Astrocyte of the spinal cord (primary cell): ENCODE measurements around the gene DRD1.
"Not testable (repeated sequence)": the region's sequence is repeated elsewhere in the genome, so short reads cannot be mapped to it uniquely, and the experiment has no call there.

ENCODE experiments used
- DNase-seq: peaks from one replicate; pipeline ENCODE4 v3.0.0; 2011; ENCODE audit warnings: low read depth, low spot score
- H3K4me3 ChIP-seq: 2 replicates; pipeline ENCODE4 v1.5.1; 2011; ENCODE audit warnings: low read depth, mild to moderate bottlenecking, low read length, moderate library complexity
- in situ Hi-C: cut with HindIII; loops from 2 replicates; pipeline ENCODE4 v1.10.0; 2017; ENCODE audit warnings: low sequenced_read_pairs
- TF ChIP-seq, protein P1 (sequence below): IDR thresholded peaks from 2 replicates; pipeline ENCODE4 v1.5.1; 2012; ENCODE audit warnings: low read depth, mild to moderate bottlenecking, low read length, inconsistent platforms

Gene DRD1

DNA sequence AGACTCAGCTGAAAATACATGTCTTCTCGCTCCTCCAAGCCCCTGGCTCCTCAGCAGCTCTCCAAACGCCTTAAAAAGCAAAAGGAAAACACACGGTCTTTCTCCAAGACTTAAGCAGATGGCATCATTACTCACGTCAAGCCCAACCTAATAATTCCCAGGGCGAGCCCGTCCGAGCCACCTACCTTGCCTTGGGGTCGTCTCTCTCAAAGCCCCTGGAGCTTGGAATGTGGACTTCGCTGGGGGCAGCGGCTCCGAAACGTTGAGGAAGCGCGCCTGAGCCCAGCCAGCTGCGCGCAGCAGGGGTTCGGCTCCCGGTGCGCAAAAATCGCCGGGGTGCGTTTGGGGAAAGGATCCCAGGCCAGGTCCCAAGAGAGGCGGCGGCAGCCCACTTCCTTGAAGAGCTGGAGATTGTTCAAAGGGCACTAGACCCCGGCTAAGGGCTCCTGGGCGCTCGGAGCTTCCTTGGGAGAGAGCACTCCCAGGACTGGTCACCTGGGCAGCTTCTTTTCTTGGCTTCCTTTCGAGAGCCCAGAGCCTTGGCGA, 395 bp downstream of the DRD1 start:
- in situ Hi-C loops: no loop called here
- peak overlapping the region; percentile 33 for H3K4me3 ChIP-seq
- peak; percentile 16 for DNase-seq
- TF ChIP-seq, protein P1, sequence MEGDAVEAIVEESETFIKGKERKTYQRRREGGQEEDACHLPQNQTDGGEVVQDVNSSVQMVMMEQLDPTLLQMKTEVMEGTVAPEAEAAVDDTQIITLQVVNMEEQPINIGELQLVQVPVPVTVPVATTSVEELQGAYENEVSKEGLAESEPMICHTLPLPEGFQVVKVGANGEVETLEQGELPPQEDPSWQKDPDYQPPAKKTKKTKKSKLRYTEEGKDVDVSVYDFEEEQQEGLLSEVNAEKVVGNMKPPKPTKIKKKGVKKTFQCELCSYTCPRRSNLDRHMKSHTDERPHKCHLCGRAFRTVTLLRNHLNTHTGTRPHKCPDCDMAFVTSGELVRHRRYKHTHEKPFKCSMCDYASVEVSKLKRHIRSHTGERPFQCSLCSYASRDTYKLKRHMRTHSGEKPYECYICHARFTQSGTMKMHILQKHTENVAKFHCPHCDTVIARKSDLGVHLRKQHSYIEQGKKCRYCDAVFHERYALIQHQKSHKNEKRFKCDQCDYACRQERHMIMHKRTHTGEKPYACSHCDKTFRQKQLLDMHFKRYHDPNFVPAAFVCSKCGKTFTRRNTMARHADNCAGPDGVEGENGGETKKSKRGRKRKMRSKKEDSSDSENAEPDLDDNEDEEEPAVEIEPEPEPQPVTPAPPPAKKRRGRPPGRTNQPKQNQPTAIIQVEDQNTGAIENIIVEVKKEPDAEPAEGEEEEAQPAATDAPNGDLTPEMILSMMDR: no peak

DNA sequence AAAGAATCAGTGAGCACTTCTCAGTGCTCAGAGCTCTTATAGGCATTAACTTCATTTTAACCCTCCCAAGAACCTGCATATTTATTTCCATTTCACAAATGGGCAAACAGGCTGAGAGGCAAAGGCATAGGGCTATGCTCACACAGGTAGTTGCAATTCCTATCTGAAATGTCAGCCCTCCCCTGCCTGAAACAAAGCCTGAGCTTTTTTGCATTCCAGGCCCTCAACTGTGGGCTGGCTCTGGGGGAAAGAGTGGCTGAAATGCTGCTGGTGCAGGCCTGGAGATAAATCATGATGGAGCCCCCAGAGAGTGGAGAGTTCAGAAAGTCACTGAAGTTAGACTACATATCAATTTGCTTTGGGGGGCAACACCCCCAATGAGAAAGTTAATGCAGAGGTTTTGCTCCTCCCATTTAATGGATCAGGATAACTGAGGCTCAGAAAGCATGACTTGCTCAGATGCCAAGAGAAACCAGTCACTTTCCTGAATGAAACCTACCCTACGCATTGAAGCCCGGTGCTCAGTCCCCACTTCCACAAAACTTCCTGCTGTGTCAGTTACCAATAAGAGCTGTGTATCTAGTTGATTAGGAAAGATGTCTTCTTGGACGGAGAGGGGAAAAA, 5.6 kb downstream of the DRD1 start:
- TF ChIP-seq, protein P1: no peak
- H3K4me3 ChIP-seq: no peak overlapping the region
- in situ Hi-C loops: no loop called here
- DNase-seq: no peak

DNA sequence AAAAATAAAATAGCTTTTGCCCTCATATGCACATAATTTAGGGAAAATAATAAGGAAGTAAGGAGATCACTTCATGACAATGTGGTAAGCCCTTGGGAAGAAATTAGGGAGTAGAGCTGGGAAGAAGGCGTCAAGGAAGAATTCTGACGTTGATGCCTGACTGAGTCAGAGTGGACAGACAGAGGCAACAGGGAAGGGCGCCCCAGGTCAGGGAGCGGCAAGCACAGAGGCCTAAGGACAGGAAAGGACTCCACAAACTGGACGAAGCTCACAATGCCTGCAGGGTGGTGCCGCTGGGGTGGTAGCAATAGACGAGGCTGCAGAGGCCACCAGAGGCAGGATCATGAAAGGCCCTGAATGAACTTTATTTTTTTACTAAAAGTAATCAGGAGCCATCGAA, 7.6 kb downstream of the DRD1 start:
- DNase-seq: no peak
- in situ Hi-C loops: no loop called here
- no peak overlapping the region for H3K4me3 ChIP-seq
- TF ChIP-seq, protein P1: no peak

DNA sequence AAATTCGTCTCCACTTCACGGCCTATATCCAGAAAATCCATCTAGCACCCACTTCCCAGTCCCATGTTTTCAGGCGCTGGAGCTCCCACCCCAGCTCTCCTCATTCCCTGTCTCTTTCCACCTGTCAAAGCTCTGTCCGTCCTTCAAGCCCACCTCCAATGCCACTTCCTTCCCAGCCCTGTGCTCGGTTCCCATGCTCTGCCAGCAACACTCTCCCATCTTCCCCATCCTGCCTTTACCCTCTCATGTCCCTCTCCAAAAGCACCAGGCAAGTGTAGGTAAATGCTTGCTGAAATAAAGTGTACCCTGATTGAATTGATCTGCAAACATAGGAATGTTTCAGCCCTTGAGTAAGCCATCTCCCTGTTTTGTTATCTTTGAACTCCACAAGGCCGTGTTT, 9.2 kb downstream of the DRD1 start:
- no peak overlapping the region for H3K4me3 ChIP-seq
- DNase-seq: no peak
- TF ChIP-seq, protein P1: no peak
- in situ Hi-C loops: no loop called here

DNA sequence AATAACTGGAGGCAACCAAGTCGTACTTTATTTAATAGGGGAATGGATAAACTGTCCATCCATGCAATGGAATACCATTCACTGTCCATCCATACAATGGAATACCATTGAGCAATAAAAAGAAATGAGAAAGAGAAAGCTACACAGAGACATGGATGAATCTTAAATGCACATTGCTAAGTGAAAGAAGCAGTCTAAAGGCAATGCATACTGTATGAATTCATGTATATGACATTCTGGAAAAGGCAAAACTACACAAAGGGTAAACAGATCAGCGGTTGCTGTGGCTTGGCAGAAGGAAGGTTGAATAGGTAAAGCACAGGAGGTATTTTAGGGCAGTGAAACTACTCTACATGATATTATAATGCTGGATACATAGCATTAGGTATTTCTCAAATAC, 16.2 kb downstream of the DRD1 start:
- in situ Hi-C loops: no loop called here
- no peak for DNase-seq
- TF ChIP-seq, protein P1: no peak
- H3K4me3 ChIP-seq: no peak overlapping the region

DNA sequence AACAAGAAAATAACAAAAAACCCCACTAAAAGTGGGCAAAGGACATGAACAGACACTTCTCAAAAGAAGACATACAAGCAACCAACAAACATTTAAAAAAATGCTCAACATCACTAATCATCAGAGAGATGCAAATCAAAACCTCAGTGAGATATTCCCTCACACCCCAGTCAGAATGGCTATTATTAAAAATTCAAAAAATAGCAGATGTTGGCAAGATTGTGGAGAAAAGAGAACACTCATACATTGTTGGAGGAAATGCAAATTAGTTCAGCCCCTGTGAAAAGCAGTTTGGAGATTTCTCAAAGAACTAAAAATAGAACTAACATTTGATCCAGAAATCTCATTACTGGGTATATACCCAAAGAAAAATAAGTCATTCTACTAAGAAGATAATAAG, 19.4 kb downstream of the DRD1 start:
- in situ Hi-C loops, H3K4me3 ChIP-seq, DNase-seq: not testable (repeated sequence)

DNA sequence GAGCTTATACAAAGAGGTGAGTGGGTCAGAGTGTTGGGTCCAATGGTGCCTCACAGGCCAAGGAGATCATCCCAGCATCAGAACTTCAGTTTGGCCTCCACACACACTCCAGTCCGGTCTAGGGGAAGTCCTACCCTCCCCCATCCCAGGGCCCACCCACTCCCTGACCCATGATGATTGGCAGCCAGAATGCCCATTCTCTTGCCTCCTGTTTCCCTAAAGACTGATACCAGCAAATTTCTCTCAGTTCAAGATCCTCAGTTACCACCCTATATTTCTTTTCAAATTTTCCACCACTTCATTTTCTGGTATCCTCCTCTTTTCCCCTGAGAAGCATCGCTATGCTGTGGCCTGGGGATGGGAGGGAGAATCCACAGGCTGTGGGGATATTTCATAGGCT, 21.9 kb downstream of the DRD1 start:
- no peak overlapping the region for H3K4me3 ChIP-seq
- TF ChIP-seq, protein P1: no peak
- in situ Hi-C loops: no loop called here
- no peak for DNase-seq
